GM19193 (cell line): ENCODE results near the gene NR1H3.

Experiments used
- POLR2A ChIP-seq: IDR thresholded peaks from 4 replicates; pipeline ENCODE4 v1.6.1; 2011; ENCODE audit not compliant: insufficient read depth, insufficient read length; ENCODE audit errors: extremely low read depth

The NR1H3 gene

GRCh38 chr11:47299078-47299477, 41.3 kb downstream of the NR1H3 start:
- no peak for TF ChIP-seq POLR2A

GRCh38 chr11:47302853-47303252, 45.1 kb downstream of the NR1H3 start:
- no peak for TF ChIP-seq POLR2A

GRCh38 chr11:47305734-47306483, 48.1 kb downstream of the NR1H3 start:
- no peak for TF ChIP-seq POLR2A

- no peak for TF ChIP-seq POLR2A
Observed at GRCh38 chr11:47306484-47306844, 48.7 kb downstream of the NR1H3 start.

- TF ChIP-seq POLR2A = no peak
Observed at GRCh38 chr11:47308050-47308823, 50.4 kb downstream of the NR1H3 start.

- no peak for TF ChIP-seq POLR2A
Observed at GRCh38 chr11:47314992-47315391, 57.2 kb downstream of the NR1H3 start.

- TF ChIP-seq POLR2A = no peak
Observed at GRCh38 chr11:47317064-47317828, 59.5 kb downstream of the NR1H3 start.

GRCh38 chr11:47318166-47318565, 60.4 kb downstream of the NR1H3 start:
- TF ChIP-seq POLR2A = no peak
